SHP77 treated with DMSO at 0.1 percent for 48 hours (cell line): ENCODE measurements around the gene POMGNT1.

Experiments used
- DNase-seq: peaks from one replicate; lab custom pipeline; 2025; lab: John Stamatoyannopoulos, UW

POMGNT1 gene

GRCh38 chr1:46157916-46158311 is 40.3 kb downstream of the POMGNT1 start:
- no peak for DNase-seq

- no peak for DNase-seq
Observed at GRCh38 chr1:46153732-46154131, 44.5 kb downstream of the POMGNT1 start.

GRCh38 chr1:46153228-46153627 is 45.0 kb downstream of the POMGNT1 start:
- no peak for DNase-seq

GRCh38 chr1:46152016-46152415 is 46.2 kb downstream of the POMGNT1 start:
- DNase-seq = no peak

GRCh38 chr1:46150085-46150484 is 48.1 kb downstream of the POMGNT1 start:
- no peak for DNase-seq

GRCh38 chr1:46148318-46148717 is 49.9 kb downstream of the POMGNT1 start:
- no peak for DNase-seq
